ENCODE results near the gene LYPD6B. TPM values are rescaled to one million over a fixed set of nuclear protein-coding genes. Genes with fewer than 3 reads are reported as not detected.

Gene LYPD6B
- total and polyA plus RNA-seq, 2 experiments from 2014 or later: 1.7 to 3.6 TPM

DNA sequence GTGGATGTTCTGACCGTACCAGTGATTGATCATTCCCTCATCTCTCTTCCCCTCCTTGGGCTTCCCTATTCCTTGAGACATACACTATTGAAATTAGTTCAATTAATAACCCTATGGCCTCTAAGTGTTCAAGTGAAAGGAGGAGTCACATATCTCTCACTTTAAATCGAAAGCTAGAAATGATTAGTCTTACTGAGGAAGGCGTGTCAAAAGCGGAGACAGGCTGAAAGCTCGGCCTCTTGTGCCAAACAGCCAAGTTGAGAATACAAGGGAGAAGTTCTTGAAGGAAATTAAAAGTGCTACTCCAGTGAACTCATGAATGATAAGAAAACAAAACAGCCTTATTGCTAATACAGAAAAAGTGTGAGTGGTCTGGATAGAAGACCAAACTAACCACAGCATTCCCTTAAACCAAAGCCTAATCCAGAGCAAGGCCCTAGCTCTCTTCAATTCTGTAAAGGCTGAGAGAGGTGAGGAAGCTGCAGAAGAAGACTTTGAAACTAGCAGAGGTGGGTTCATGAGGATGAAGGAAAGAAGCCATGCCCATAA, 147.5 kb downstream of the LYPD6B start:
- Histone ChIP-seq H4K20me1 (replicated peaks; ENCODE audit: insufficient read depth) (no peaks in the 10 kb centered on the region), H3K79me2 (replicated peaks; ENCODE audit: insufficient read depth) (no peaks in the 10 kb centered on the region), H3K4me2 (no peak overlapping the region), H3K4me1 (ENCODE audit: insufficient read depth) (peaks cover 3% of the 10 kb centered on the region; the same call in 1 of the 2 replicates), H3F3A (replicated peaks; ENCODE audit: low read depth) (no peaks in the 10 kb centered on the region), H3K36me3 (ENCODE audit: insufficient read depth) (no peaks in the 10 kb centered on the region), H3K9me2 (ENCODE audit: insufficient read depth) (no peaks in the 10 kb centered on the region; the same call in 1 of the 2 replicates), H3K4me3 (no peak overlapping the region), H3K27ac (ENCODE audit: low read depth) (no peak overlapping the region), H2AFZ (no peak overlapping the region), H3K27me3 (ENCODE audit: insufficient read depth) (no peaks in the 10 kb centered on the region)
- H3K27ac Mint-ChIP-seq: no peak overlapping the region
- no peaks in the 10 kb centered on the region for H3K36me3 Mint-ChIP-seq (ENCODE audit: low read depth)
- H3K4me3 Mint-ChIP-seq: no peak overlapping the region
- ATAC-seq (no peak), DNase-seq (ENCODE audit: low spot score) (no peak)
- H3K9me3 Mint-ChIP-seq: no peaks in the 10 kb centered on the region; the same call in 2 of the 3 replicates
- peaks cover 4% of the 10 kb centered on the region; the same call in 2 of the 3 replicates for H3K4me1 Mint-ChIP-seq
- no peak for TF ChIP-seq STAT1 (IDR thresholded peaks at IDR 0.05; ENCODE audit: unreplicated experiment)
- no peak for TF ChIP-seq EZH2 (IDR thresholded peaks at IDR 0.05; ENCODE audit: low read depth, unreplicated experiment)
- TF ChIP-seq EZH2phosphoT487 (IDR thresholded peaks at IDR 0.05; ENCODE audit: unreplicated experiment): no peak
- TF ChIP-seq POLR2AphosphoS5 (IDR thresholded peaks at IDR 0.05; ENCODE audit: low read depth): no peak
- TF ChIP-seq CREB1 (CRISPR knock-in tag; IDR thresholded peaks at IDR 0.05; ENCODE audit: low read depth): no peak
- TF ChIP-seq, protein P1, sequence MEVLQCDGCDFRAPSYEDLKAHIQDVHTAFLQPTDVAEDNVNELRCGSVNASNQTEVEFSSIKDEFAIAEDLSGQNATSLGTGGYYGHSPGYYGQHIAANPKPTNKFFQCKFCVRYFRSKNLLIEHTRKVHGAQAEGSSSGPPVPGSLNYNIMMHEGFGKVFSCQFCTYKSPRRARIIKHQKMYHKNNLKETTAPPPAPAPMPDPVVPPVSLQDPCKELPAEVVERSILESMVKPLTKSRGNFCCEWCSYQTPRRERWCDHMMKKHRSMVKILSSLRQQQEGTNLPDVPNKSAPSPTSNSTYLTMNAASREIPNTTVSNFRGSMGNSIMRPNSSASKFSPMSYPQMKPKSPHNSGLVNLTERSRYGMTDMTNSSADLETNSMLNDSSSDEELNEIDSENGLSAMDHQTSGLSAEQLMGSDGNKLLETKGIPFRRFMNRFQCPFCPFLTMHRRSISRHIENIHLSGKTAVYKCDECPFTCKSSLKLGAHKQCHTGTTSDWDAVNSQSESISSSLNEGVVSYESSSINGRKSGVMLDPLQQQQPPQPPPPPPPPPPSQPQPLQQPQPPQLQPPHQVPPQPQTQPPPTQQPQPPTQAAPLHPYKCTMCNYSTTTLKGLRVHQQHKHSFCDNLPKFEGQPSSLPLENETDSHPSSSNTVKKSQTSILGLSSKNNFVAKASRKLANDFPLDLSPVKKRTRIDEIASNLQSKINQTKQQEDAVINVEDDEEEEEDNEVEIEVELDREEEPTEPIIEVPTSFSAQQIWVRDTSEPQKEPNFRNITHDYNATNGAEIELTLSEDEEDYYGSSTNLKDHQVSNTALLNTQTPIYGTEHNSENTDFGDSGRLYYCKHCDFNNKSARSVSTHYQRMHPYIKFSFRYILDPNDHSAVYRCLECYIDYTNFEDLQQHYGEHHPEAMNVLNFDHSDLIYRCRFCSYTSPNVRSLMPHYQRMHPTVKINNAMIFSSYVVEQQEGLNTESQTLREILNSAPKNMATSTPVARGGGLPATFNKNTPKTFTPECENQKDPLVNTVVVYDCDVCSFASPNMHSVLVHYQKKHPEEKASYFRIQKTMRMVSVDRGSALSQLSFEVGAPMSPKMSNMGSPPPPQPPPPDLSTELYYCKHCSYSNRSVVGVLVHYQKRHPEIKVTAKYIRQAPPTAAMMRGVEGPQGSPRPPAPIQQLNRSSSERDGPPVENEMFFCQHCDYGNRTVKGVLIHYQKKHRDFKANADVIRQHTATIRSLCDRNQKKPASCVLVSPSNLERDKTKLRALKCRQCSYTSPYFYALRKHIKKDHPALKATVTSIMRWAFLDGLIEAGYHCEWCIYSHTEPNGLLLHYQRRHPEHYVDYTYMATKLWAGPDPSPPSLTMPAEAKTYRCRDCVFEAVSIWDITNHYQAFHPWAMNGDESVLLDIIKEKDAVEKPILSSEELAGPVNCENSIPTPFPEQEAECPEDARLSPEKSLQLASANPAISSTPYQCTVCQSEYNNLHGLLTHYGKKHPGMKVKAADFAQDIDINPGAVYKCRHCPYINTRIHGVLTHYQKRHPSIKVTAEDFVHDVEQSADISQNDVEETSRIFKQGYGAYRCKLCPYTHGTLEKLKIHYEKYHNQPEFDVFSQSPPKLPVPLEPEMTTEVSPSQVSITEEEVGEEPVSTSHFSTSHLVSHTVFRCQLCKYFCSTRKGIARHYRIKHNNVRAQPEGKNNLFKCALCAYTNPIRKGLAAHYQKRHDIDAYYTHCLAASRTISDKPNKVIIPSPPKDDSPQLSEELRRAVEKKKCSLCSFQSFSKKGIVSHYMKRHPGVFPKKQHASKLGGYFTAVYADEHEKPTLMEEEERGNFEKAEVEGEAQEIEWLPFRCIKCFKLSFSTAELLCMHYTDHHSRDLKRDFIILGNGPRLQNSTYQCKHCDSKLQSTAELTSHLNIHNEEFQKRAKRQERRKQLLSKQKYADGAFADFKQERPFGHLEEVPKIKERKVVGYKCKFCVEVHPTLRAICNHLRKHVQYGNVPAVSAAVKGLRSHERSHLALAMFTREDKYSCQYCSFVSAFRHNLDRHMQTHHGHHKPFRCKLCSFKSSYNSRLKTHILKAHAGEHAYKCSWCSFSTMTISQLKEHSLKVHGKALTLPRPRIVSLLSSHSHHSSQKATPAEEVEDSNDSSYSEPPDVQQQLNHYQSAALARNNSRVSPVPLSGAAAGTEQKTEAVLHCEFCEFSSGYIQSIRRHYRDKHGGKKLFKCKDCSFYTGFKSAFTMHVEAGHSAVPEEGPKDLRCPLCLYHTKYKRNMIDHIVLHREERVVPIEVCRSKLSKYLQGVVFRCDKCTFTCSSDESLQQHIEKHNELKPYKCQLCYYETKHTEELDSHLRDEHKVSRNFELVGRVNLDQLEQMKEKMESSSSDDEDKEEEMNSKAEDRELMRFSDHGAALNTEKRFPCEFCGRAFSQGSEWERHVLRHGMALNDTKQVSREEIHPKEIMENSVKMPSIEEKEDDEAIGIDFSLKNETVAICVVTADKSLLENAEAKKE (CRISPR knock-in tag; IDR thresholded peaks at IDR 0.05): no peak
- no peak for TF ChIP-seq NANOG (IDR thresholded peaks at IDR 0.05; ENCODE audit: borderline replicate concordance)
- no peak for TF ChIP-seq ZNF114 (CRISPR knock-in tag; IDR thresholded peaks at IDR 0.05)
- TF ChIP-seq ZNF331 (CRISPR knock-in tag; IDR thresholded peaks at IDR 0.05; ENCODE audit: low read depth): no peak
- H3K27me3 Mint-ChIP-seq (ENCODE audit: insufficient read depth, low read depth, poor library complexity): peaks cover 3% of the 10 kb centered on the region
